Astrocyte (in vitro differentiated cells and primary cell): ENCODE results near the gene PPP1R36.

Source experiments
- EZH2 ChIP-seq: IDR thresholded peaks from 2 replicates; pipeline ENCODE4 v1.6.1; 2012; ENCODE audit warnings: mild to moderate bottlenecking, low read length, inconsistent platforms; ENCODE audit not compliant: insufficient read depth
- TF ChIP-seq, protein P1 (sequence below): IDR thresholded peaks from 2 replicates; pipeline ENCODE4 v1.5.1; 2011; ENCODE audit warnings: low read depth, mild to moderate bottlenecking, inconsistent platforms, low read length, moderate library complexity; ENCODE audit not compliant: insufficient read depth

- TF ChIP-seq, protein P1, sequence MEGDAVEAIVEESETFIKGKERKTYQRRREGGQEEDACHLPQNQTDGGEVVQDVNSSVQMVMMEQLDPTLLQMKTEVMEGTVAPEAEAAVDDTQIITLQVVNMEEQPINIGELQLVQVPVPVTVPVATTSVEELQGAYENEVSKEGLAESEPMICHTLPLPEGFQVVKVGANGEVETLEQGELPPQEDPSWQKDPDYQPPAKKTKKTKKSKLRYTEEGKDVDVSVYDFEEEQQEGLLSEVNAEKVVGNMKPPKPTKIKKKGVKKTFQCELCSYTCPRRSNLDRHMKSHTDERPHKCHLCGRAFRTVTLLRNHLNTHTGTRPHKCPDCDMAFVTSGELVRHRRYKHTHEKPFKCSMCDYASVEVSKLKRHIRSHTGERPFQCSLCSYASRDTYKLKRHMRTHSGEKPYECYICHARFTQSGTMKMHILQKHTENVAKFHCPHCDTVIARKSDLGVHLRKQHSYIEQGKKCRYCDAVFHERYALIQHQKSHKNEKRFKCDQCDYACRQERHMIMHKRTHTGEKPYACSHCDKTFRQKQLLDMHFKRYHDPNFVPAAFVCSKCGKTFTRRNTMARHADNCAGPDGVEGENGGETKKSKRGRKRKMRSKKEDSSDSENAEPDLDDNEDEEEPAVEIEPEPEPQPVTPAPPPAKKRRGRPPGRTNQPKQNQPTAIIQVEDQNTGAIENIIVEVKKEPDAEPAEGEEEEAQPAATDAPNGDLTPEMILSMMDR = no peak
- no peak for TF ChIP-seq EZH2
Measured at GRCh38 chr14:64574371-64575107, 24.8 kb downstream of the PPP1R36 start.
